HEK293 (cell line): ENCODE measurements around the gene HOXC11.
A peak's percentile ranks its signal among the peaks of the same experiment; 100 is the strongest.

ENCODE experiments used
- CTCF ChIA-PET: fragments of 350-600 bp; formaldehyde crosslinking; extraction: SDS; loops from one replicate; lab custom pipeline; 2021; ENCODE audit warnings: antibody characterized with exemption; lab: Yijun Ruan, JAX
- POLR2A ChIA-PET: fragments of 300-600 bp; formaldehyde crosslinking; extraction: SDS; loops from one replicate; lab custom pipeline; 2020; ENCODE audit warnings: antibody characterized with exemption, inconsistent platforms; lab: Yijun Ruan, JAX
- H3K27ac ChIP-seq: fragments of 200-500 bp; sonication (Bioruptor generic); 2 replicates; pipeline ENCODE4 v1.5.1; 2014; ENCODE audit warnings: low read depth, low read length, control low read depth, inconsistent platforms; ENCODE audit errors: extremely low read depth
- H3K36me3 ChIP-seq, 2 experiments: fragments of 200-500 bp in 1 of 2; sonication (Bioruptor generic) in 1 of 2; 1 replicate in 1 of 2; 2 replicates in 1 of 2; pipeline ENCODE4 v1.5.1; 2014 to 2017; ENCODE audit warnings: inconsistent platforms in 2 of 2, low read length in 2 of 2; ENCODE audit not compliant: control insufficient read depth in 2 of 2, insufficient read depth in 1 of 2
- H3K4me1 ChIP-seq: fragments of 200-500 bp; sonication (Bioruptor generic); 2 replicates; pipeline ENCODE4 v1.5.1; 2014; ENCODE audit warnings: mild to moderate bottlenecking, low read length, inconsistent platforms; ENCODE audit not compliant: control insufficient read depth, insufficient read depth
- H3K4me3 ChIP-seq: 2 replicates; pipeline ENCODE4 v1.5.1; 2011; ENCODE audit warnings: low read depth, mild to moderate bottlenecking, control low read depth, low read length, moderate library complexity
- H3K9me3 ChIP-seq: fragments of 200-500 bp; sonication (Bioruptor generic); 2 replicates; pipeline ENCODE4 v1.5.1; 2014; ENCODE audit warnings: low read depth, low read length, inconsistent platforms; ENCODE audit not compliant: control insufficient read depth, insufficient read depth
- GLI2 ChIP-seq: fragments of 450-650 bp; formaldehyde crosslinking; IDR thresholded peaks from 2 replicates; pipeline ENCODE4; 2017; ENCODE audit warnings: missing biosample characterization, missing genetic modification characterization, low read depth, borderline replicate concordance
- MZF1 ChIP-seq: fragments of 450-650 bp; formaldehyde crosslinking; IDR thresholded peaks from 2 replicates; pipeline ENCODE4 v1.5.1; 2017; ENCODE audit warnings: missing biosample characterization, missing genetic modification characterization, borderline replicate concordance
- WT1 ChIP-seq: fragments of 450-650 bp; formaldehyde crosslinking; IDR thresholded peaks from 2 replicates; pipeline ENCODE4 v1.5.1; 2016; ENCODE audit warnings: missing biosample characterization, missing genetic modification characterization
- ZFP37 ChIP-seq: fragments of 450-650 bp; formaldehyde crosslinking; IDR thresholded peaks from 2 replicates; pipeline ENCODE4 v1.5.1; 2016; ENCODE audit warnings: missing biosample characterization, missing genetic modification characterization
- ZNF112 ChIP-seq: fragments of 450-650 bp; formaldehyde crosslinking; IDR thresholded peaks from 2 replicates; pipeline ENCODE4 v1.5.0; 2017; ENCODE audit warnings: missing biosample characterization, missing genetic modification characterization
- ZNF157 ChIP-seq: fragments of 450-650 bp; formaldehyde crosslinking; IDR thresholded peaks from 2 replicates; pipeline ENCODE4 v1.5.1; 2016; ENCODE audit warnings: missing biosample characterization, missing genetic modification characterization
- ZNF175 ChIP-seq: fragments of 450-650 bp; formaldehyde crosslinking; IDR thresholded peaks from 2 replicates; pipeline ENCODE4 v1.5.1; 2016; ENCODE audit warnings: missing biosample characterization, missing genetic modification characterization
- ZNF223 ChIP-seq: fragments of 450-650 bp; formaldehyde crosslinking; IDR thresholded peaks from 2 replicates; pipeline ENCODE4 v1.5.1; 2016; ENCODE audit warnings: missing biosample characterization, missing genetic modification characterization
- ZNF324 ChIP-seq: fragments of 450-650 bp; formaldehyde crosslinking; IDR thresholded peaks from 2 replicates; pipeline ENCODE4 v1.5.1; 2016; ENCODE audit warnings: missing biosample characterization, missing genetic modification characterization
- ZNF529 ChIP-seq: fragments of 450-650 bp; formaldehyde crosslinking; IDR thresholded peaks from 2 replicates; pipeline ENCODE4 v1.5.1; 2017; ENCODE audit warnings: missing genetic modification characterization, missing biosample characterization; ENCODE audit not compliant: insufficient replicate concordance
- ZNF530 ChIP-seq: fragments of 450-650 bp; formaldehyde crosslinking; IDR thresholded peaks from 2 replicates; pipeline ENCODE4 v1.5.1; 2016; ENCODE audit warnings: low read depth, missing biosample characterization, missing genetic modification characterization
- ZNF555 ChIP-seq: fragments of 450-650 bp; formaldehyde crosslinking; conservative IDR thresholded peaks from 2 replicates; pipeline ENCODE4 v1.5.1; 2017; ENCODE audit warnings: missing biosample characterization, mild to moderate bottlenecking, missing genetic modification characterization, inconsistent platforms
- ZNF558 ChIP-seq: fragments of 450-650 bp; formaldehyde crosslinking; IDR thresholded peaks from 2 replicates; pipeline ENCODE4 v1.5.1; 2016; ENCODE audit warnings: missing biosample characterization, missing genetic modification characterization
- ZNF600 ChIP-seq: fragments of 450-650 bp; formaldehyde crosslinking; IDR thresholded peaks from 2 replicates; pipeline ENCODE4 v1.5.1; 2016; ENCODE audit warnings: missing biosample characterization, missing genetic modification characterization
- ZNF610 ChIP-seq: fragments of 450-650 bp; formaldehyde crosslinking; IDR thresholded peaks from 2 replicates; pipeline ENCODE4 v1.5.1; 2016; ENCODE audit warnings: missing biosample characterization, missing genetic modification characterization, borderline replicate concordance
- ZNF624 ChIP-seq: fragments of 450-650 bp; formaldehyde crosslinking; IDR thresholded peaks from 2 replicates; pipeline ENCODE4 v1.5.1; 2017; ENCODE audit warnings: missing biosample characterization, missing genetic modification characterization
- ZNF626 ChIP-seq: fragments of 450-650 bp; sonication (Bioruptor Pico); formaldehyde crosslinking; IDR thresholded peaks from 2 replicates; pipeline ENCODE4 v1.5.1; 2018; ENCODE audit warnings: missing biosample characterization, missing genetic modification characterization, inconsistent platforms
- ZSCAN30 ChIP-seq: fragments of 450-650 bp; IDR thresholded peaks from 2 replicates; pipeline ENCODE4 v1.5.1; 2018; ENCODE audit warnings: missing biosample characterization, mild to moderate bottlenecking, missing genetic modification characterization, moderate library complexity
- ZXDB ChIP-seq: fragments of 450-650 bp; formaldehyde crosslinking; IDR thresholded peaks from 2 replicates; pipeline ENCODE4 v1.5.1; 2016; ENCODE audit warnings: missing biosample characterization, missing genetic modification characterization
- TF ChIP-seq, protein P1 (sequence below): fragments of 450-650 bp; formaldehyde crosslinking; IDR thresholded peaks from 2 replicates; pipeline ENCODE4 v1.5.1; 2016; ENCODE audit warnings: missing biosample characterization, missing genetic modification characterization
- TF ChIP-seq, protein P2 (sequence below): fragments of 450-650 bp; formaldehyde crosslinking; IDR thresholded peaks from 2 replicates; pipeline ENCODE4 v1.5.1; 2016; ENCODE audit warnings: missing biosample characterization, missing genetic modification characterization
- TF ChIP-seq, protein P3 (sequence below): fragments of 450-650 bp; formaldehyde crosslinking; IDR thresholded peaks from 2 replicates; pipeline ENCODE4 v1.5.1; 2017; ENCODE audit warnings: missing biosample characterization, mild to moderate bottlenecking, missing genetic modification characterization, moderate library complexity
- TF ChIP-seq, protein P4 (sequence below): fragments of 450-650 bp; IDR thresholded peaks from 2 replicates; pipeline ENCODE4 v1.5.1; 2018; ENCODE audit warnings: missing biosample characterization, mild to moderate bottlenecking, missing genetic modification characterization
- TF ChIP-seq, protein P5 (sequence below): fragments of 450-650 bp; formaldehyde crosslinking; IDR thresholded peaks from 2 replicates; pipeline ENCODE4 v1.5.1; 2016; ENCODE audit warnings: missing biosample characterization, missing genetic modification characterization, low read depth

The HOXC11 gene

DNA sequence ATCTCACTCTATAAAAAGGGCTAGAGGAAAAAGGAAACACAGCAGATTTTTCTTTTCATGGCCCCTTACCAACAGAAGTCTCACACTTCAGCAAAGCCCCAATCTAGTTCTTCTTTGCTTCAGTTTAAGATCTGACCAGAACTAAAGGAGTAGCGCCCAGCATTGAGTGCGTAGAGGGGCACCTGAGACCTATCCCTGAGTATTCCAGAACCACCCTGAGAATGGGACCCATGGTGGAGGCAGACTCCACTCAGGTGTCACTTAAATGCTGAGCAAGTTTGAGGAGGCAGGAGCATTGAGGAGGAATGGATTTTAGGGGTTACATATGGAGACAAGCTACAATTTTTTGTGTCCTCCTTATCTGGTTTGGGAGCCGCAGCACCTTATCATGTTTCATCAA lies 1.8 kb upstream of the HOXC11 start:
- no peak for TF ChIP-seq ZNF610
- no peak for TF ChIP-seq GLI2 (tag by site-specific recombination)
- TF ChIP-seq ZNF558 (tag by site-specific recombination) = no peak
- no peak for TF ChIP-seq ZNF223
- TF ChIP-seq, protein P1, sequence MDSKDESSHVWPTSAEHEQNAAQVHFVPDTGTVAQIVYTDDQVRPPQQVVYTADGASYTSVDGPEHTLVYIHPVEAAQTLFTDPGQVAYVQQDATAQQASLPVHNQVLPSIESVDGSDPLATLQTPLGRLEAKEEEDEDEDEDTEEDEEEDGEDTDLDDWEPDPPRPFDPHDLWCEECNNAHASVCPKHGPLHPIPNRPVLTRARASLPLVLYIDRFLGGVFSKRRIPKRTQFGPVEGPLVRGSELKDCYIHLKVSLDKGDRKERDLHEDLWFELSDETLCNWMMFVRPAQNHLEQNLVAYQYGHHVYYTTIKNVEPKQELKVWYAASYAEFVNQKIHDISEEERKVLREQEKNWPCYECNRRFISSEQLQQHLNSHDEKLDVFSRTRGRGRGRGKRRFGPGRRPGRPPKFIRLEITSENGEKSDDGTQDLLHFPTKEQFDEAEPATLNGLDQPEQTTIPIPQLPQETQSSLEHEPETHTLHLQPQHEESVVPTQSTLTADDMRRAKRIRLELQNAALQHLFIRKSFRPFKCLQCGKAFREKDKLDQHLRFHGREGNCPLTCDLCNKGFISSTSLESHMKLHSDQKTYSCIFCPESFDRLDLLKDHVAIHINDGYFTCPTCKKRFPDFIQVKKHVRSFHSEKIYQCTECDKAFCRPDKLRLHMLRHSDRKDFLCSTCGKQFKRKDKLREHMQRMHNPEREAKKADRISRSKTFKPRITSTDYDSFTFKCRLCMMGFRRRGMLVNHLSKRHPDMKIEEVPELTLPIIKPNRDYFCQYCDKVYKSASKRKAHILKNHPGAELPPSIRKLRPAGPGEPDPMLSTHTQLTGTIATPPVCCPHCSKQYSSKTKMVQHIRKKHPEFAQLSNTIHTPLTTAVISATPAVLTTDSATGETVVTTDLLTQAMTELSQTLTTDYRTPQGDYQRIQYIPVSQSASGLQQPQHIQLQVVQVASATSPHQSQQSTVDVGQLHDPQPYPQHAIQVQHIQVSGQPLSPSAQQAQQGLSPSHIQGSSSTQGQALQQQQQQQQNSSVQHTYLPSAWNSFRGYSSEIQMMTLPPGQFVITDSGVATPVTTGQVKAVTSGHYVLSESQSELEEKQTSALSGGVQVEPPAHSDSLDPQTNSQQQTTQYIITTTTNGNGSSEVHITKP (tag by site-specific recombination) = 0 out of 2 replicates have a peak, but pooled peaks have one; percentile 17
- no peak for TF ChIP-seq MZF1
- no peak for TF ChIP-seq ZXDB
- TF ChIP-seq WT1 (tag by site-specific recombination) = no peak
- TF ChIP-seq ZNF157 (tag by site-specific recombination) = no peak
- TF ChIP-seq, protein P2, sequence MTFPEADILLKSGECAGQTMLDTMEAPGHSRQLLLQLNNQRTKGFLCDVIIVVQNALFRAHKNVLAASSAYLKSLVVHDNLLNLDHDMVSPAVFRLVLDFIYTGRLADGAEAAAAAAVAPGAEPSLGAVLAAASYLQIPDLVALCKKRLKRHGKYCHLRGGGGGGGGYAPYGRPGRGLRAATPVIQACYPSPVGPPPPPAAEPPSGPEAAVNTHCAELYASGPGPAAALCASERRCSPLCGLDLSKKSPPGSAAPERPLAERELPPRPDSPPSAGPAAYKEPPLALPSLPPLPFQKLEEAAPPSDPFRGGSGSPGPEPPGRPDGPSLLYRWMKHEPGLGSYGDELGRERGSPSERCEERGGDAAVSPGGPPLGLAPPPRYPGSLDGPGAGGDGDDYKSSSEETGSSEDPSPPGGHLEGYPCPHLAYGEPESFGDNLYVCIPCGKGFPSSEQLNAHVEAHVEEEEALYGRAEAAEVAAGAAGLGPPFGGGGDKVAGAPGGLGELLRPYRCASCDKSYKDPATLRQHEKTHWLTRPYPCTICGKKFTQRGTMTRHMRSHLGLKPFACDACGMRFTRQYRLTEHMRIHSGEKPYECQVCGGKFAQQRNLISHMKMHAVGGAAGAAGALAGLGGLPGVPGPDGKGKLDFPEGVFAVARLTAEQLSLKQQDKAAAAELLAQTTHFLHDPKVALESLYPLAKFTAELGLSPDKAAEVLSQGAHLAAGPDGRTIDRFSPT (tag by site-specific recombination) = no peak
- TF ChIP-seq ZNF600 (tag by site-specific recombination) = peak; percentile 27; the same call in 1 of the 2 replicates
- H3K9me3 ChIP-seq = no peaks in the 10 kb centered on the region
- ChIA-PET POLR2A (no interaction called here), CTCF (interaction anchor here (0.6 to 1.5 kb wide), 4 partner anchors 14 to 269 kb away, joined by 3 to 6 read pairs (median 4); partner anchors contain the start of gene HOXC10)
- no peak overlapping the region for H3K4me3 ChIP-seq
- H3K4me1 ChIP-seq = peaks cover 62% of the 10 kb centered on the region
- no peak overlapping the region for H3K27ac ChIP-seq
- H3K36me3 ChIP-seq = no peaks in the 10 kb centered on the region

DNA sequence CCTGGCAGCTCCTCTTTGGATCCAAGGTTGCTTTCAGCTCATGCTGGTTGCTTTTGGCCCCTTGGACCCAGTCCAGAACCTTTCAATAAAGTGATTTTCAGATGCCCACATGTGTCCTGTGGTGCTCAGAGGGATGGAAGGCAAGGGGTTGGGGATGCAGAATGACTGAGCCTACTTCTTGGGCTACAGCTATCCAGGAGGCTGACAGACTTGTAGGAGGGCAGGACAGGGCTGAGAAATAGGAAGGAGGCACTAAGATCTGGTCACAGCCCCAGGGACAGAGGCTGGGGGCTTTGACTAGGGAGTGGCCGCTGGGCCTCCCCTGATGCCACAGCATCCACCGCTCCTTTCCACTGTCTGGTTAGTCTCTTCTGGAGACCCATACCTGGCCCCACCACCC lies 1.2 kb upstream of the HOXC11 start:
- Histone ChIP-seq H3K9me3 (no peaks in the 10 kb centered on the region), H3K27ac (no peak overlapping the region), H3K4me3 (no peak overlapping the region), H3K4me1 (peaks cover 62% of the 10 kb centered on the region), H3K36me3 (no peaks in the 10 kb centered on the region)
- POLR2A ChIA-PET = no interaction called here
- no peak for TF ChIP-seq ZSCAN30
- TF ChIP-seq ZNF175 = no peak
- TF ChIP-seq ZNF112 (tag by site-specific recombination) = no peak
- no peak for TF ChIP-seq ZNF529 (tag by site-specific recombination)
- TF ChIP-seq, protein P3, sequence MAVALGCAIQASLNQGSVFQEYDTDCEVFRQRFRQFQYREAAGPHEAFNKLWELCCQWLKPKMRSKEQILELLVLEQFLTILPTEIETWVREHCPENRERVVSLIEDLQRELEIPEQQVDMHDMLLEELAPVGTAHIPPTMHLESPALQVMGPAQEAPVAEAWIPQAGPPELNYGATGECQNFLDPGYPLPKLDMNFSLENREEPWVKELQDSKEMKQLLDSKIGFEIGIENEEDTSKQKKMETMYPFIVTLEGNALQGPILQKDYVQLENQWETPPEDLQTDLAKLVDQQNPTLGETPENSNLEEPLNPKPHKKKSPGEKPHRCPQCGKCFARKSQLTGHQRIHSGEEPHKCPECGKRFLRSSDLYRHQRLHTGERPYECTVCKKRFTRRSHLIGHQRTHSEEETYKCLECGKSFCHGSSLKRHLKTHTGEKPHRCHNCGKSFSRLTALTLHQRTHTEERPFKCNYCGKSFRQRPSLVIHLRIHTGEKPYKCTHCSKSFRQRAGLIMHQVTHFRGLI (tag by site-specific recombination) = no peak
- no peak for TF ChIP-seq ZNF555 (tag by site-specific recombination)
- TF ChIP-seq, protein P4, sequence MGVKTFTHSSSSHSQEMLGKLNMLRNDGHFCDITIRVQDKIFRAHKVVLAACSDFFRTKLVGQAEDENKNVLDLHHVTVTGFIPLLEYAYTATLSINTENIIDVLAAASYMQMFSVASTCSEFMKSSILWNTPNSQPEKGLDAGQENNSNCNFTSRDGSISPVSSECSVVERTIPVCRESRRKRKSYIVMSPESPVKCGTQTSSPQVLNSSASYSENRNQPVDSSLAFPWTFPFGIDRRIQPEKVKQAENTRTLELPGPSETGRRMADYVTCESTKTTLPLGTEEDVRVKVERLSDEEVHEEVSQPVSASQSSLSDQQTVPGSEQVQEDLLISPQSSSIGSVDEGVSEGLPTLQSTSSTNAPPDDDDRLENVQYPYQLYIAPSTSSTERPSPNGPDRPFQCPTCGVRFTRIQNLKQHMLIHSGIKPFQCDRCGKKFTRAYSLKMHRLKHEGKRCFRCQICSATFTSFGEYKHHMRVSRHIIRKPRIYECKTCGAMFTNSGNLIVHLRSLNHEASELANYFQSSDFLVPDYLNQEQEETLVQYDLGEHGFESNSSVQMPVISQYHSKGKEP (tag by site-specific recombination) = no peak
- TF ChIP-seq, protein P5, sequence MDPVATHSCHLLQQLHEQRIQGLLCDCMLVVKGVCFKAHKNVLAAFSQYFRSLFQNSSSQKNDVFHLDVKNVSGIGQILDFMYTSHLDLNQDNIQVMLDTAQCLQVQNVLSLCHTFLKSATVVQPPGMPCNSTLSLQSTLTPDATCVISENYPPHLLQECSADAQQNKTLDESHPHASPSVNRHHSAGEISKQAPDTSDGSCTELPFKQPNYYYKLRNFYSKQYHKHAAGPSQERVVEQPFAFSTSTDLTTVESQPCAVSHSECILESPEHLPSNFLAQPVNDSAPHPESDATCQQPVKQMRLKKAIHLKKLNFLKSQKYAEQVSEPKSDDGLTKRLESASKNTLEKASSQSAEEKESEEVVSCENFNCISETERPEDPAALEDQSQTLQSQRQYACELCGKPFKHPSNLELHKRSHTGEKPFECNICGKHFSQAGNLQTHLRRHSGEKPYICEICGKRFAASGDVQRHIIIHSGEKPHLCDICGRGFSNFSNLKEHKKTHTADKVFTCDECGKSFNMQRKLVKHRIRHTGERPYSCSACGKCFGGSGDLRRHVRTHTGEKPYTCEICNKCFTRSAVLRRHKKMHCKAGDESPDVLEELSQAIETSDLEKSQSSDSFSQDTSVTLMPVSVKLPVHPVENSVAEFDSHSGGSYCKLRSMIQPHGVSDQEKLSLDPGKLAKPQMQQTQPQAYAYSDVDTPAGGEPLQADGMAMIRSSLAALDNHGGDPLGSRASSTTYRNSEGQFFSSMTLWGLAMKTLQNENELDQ (tag by site-specific recombination) = no peak
- TF ChIP-seq ZNF324 (tag by site-specific recombination) = no peak
- TF ChIP-seq ZNF530 (tag by site-specific recombination) = no peak
- no peak for TF ChIP-seq ZFP37 (tag by site-specific recombination)
- TF ChIP-seq ZNF626 (tag by site-specific recombination) = no peak
- TF ChIP-seq ZNF624 (tag by site-specific recombination) = no peak
- CTCF ChIA-PET = interaction anchor here (0.6 to 1.5 kb wide), 4 partner anchors 13 to 270 kb away, joined by 3 to 6 read pairs (median 4); partner anchors contain the start of gene HOXC10
